ENCODE data around the gene CCDC80.

DNA sequence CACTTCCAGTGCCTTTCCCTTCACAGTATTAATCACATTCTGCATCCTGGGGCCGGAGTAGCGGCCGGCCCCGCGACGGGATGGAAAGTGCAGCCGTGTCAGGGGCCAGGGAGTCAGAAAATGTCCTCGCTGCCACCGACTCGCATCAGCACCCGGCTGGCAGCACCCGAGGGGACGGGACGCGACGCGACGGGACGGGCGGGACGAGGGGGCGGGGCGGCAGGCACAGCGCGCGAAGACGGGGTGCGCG lies 79.5 kb downstream of the CCDC80 start:
- TF ChIP-seq GATA2 (IDR thresholded peaks at IDR 0.05; ENCODE audit: low read depth, low read length): no peak
- TF ChIP-seq GATA3 (IDR thresholded peaks at IDR 0.05; ENCODE audit: low read depth, low read length): no peak
